D721Med (cell line): ENCODE data around the gene SACS.

Experiments
- DNase-seq: peaks from one replicate; pipeline ENCODE4 v3.0.0; 2011; ENCODE audit warnings: low spot score; ENCODE audit not compliant: insufficient read length
- FAIRE-seq: peaks from 2 replicates; lab custom pipeline; 2011; peaks lifted over from hg19 to GRCh38; lab: Jason Lieb, UNC
- CTCF ChIP-seq: IDR thresholded peaks from 2 replicates; pipeline ENCODE4 v1.5.1; 2012; ENCODE audit warnings: mild to moderate bottlenecking, control low read depth; ENCODE audit not compliant: insufficient read depth; ENCODE audit errors: missing control alignments

SACS gene

GRCh38 chr13:23392925-23393645, 40.4 kb downstream of the SACS start:
- no peak for FAIRE-seq
- TF ChIP-seq CTCF, result no peak
- DNase-seq, result no peak

- FAIRE-seq (no peak), DNase-seq (no peak)
- no peak for TF ChIP-seq CTCF
Measured at GRCh38 chr13:23392313-23392712, 41.2 kb downstream of the SACS start.

GRCh38 chr13:23391752-23392151, 41.8 kb downstream of the SACS start:
- TF ChIP-seq CTCF, result no peak
- DNase-seq, result no peak

GRCh38 chr13:23386533-23386932, 47.0 kb downstream of the SACS start:
- TF ChIP-seq CTCF, result no peak
- DNase-seq (no peak), FAIRE-seq (no peak)

More at GRCh38 chr13:23391752-23392151, 41.8 kb downstream of the SACS start:
- FAIRE-seq, result no peak

- FAIRE-seq, result no peak
- DNase-seq, result no peak
Measured at GRCh38 chr13:23385931-23386330, 47.6 kb downstream of the SACS start.

GRCh38 chr13:23384111-23384510, 49.4 kb downstream of the SACS start:
- FAIRE-seq, result no peak
- DNase-seq, result no peak
- no peak for TF ChIP-seq CTCF

More at GRCh38 chr13:23385931-23386330, 47.6 kb downstream of the SACS start:
- no peak for TF ChIP-seq CTCF

GRCh38 chr13:23383151-23383550, 50.4 kb downstream of the SACS start:
- no peak for TF ChIP-seq CTCF
- no peak for FAIRE-seq
- DNase-seq, result no peak
